ENCODE measurements around the gene ZNF91.
"Not testable (repeated sequence)": the region's sequence is repeated elsewhere in the genome, so short reads cannot be mapped to it uniquely, and the experiment has no call there.

Gene ZNF91

DNA sequence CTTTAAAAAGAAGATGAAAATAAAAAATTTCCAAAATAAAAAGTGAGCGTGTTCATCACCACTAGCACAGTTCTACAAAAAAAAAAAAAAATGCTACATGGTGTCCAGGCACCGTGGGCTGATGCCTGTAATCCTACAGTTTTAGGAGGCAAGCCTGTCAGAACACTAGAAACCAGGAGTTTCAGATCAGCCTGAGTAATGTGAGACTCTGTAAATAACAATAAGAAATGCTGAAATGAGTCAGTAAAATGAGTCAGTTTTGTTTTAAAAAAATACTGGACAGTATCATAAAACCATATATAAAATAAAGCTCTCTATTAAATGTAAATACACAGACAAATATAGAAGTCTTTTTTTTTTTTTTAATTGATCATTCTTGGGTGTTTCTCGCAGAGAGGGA is 30.0 kb downstream of the ZNF91 start:
- no peak overlapping the region for H2BK15ac ChIP-seq (ENCODE audit: low read depth, poor library complexity, severe bottlenecking)
- H2BK120ac ChIP-seq (ENCODE audit: low read depth, low read length) = no peak overlapping the region
- no peak overlapping the region for H2AK5ac ChIP-seq (ENCODE audit: low read length, severe bottlenecking)
- no peak overlapping the region for H3K18ac ChIP-seq (ENCODE audit: low read depth in 1 of 2, low read length in 2 of 2)
- no peak overlapping the region for H4K91ac ChIP-seq (ENCODE audit: low read length)
- H3K27ac ChIP-seq (ENCODE audit: low read length, poor library complexity, severe bottlenecking) = no peak overlapping the region
- H3K79me1 ChIP-seq (replicated peaks; ENCODE audit: low read length, poor library complexity, severe bottlenecking) = peaks cover 8% of the 10 kb centered on the region
- H3K27me3 ChIP-seq (ENCODE audit: control insufficient read depth in 1 of 2, insufficient read depth in 1 of 2, low read length in 2 of 2) = no peaks in the 10 kb centered on the region
- H3K9ac ChIP-seq (ENCODE audit: low read length) = no peak overlapping the region
- H3K4me2 ChIP-seq (ENCODE audit: low read length, poor library complexity, severe bottlenecking) = no peak overlapping the region
- H3K23ac ChIP-seq (ENCODE audit: low read length in 2 of 2) = no peak overlapping the region
- H3K4ac ChIP-seq (ENCODE audit: low read depth in 1 of 2, low read length in 2 of 2) = no peak overlapping the region
- no peak for DNase-seq
- no peak overlapping the region for H2BK12ac ChIP-seq (ENCODE audit: low read length in 2 of 2)
- H2AFZ ChIP-seq (ENCODE audit: low read depth, low read length) = no peak overlapping the region
- no peaks in the 10 kb centered on the region for H3K4me1 ChIP-seq (ENCODE audit: control insufficient read depth, insufficient read depth, low read depth, low read length)
- no peak overlapping the region for H4K8ac ChIP-seq (ENCODE audit: low read length)
- H3K4me3 ChIP-seq (ENCODE audit: insufficient read depth in 1 of 2, low read depth in 1 of 2, low read length in 2 of 2) = peak overlapping the region in 1 of 2 experiments; percentile 45
- whole genome bisulfite sequencing = 100% methylated on average over 1 of the region's 3 CpGs
- H3K14ac ChIP-seq (ENCODE audit: low read length in 2 of 2) = no peak overlapping the region
- peaks cover 82% of the 10 kb centered on the region for H3K9me3 ChIP-seq (ENCODE audit: control insufficient read depth, low read length)
- H3K36me3 ChIP-seq (ENCODE audit: control insufficient read depth in 1 of 2, insufficient read depth in 2 of 2, low read depth in 1 of 2, low read length in 2 of 2) = peaks cover 28 to 70% of the 10 kb centered on the region in 2 experiments
- H2BK5ac ChIP-seq (ENCODE audit: low read depth, low read length, poor library complexity, severe bottlenecking) = no peak overlapping the region

DNA sequence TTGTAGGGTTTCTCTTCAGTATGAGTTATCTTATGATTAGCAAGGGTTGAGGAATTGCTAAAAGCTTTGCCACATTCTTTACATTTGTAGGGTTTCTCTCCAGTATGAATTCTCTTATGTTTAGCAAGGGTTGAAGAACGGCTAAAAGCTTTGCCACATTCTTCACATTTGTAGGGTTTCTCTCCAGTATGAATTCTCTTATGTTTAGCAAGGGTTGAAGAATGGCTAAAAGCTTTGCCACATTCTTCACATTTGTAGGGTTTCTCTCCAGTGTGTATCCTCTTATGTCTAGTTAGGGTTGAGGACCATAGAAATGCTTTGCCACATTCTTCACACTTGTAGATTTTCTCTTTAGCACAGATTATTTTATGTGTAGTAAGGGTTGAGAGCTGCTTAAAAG is 33.4 kb downstream of the ZNF91 start:
- Histone ChIP-seq H3K9me3 (ENCODE audit: control insufficient read depth, low read length) (peaks cover 89% of the 10 kb centered on the region), H3K4me3 (ENCODE audit: insufficient read depth in 1 of 2, low read depth in 1 of 2, low read length in 2 of 2) (peak overlapping the region in 1 of 2 experiments; percentile 2), H3K36me3 (ENCODE audit: control insufficient read depth in 1 of 2, insufficient read depth in 2 of 2, low read depth in 1 of 2, low read length in 2 of 2) (peaks cover 17 to 59% of the 10 kb centered on the region in 2 experiments)
- not testable (repeated sequence) for H2BK12ac ChIP-seq (ENCODE audit: low read length in 2 of 2); H3K23ac ChIP-seq (ENCODE audit: low read length in 2 of 2); H3K27ac ChIP-seq (ENCODE audit: low read length, poor library complexity, severe bottlenecking); H2BK15ac ChIP-seq (ENCODE audit: low read depth, poor library complexity, severe bottlenecking); DNase-seq; H2BK120ac ChIP-seq (ENCODE audit: low read depth, low read length); H3K4me1 ChIP-seq (ENCODE audit: control insufficient read depth, insufficient read depth, low read depth, low read length); H3K4ac ChIP-seq (ENCODE audit: low read depth in 1 of 2, low read length in 2 of 2); H3K9ac ChIP-seq (ENCODE audit: low read length); H2BK5ac ChIP-seq (ENCODE audit: low read depth, low read length, poor library complexity, severe bottlenecking); H3K4me2 ChIP-seq (ENCODE audit: low read length, poor library complexity, severe bottlenecking); H3K14ac ChIP-seq (ENCODE audit: low read length in 2 of 2); H3K18ac ChIP-seq (ENCODE audit: low read depth in 1 of 2, low read length in 2 of 2); H4K8ac ChIP-seq (ENCODE audit: low read length); H3K79me1 ChIP-seq (replicated peaks; ENCODE audit: low read length, poor library complexity, severe bottlenecking); H2AFZ ChIP-seq (ENCODE audit: low read depth, low read length); H2AK5ac ChIP-seq (ENCODE audit: low read length, severe bottlenecking); H3K27me3 ChIP-seq (ENCODE audit: control insufficient read depth in 1 of 2, insufficient read depth in 1 of 2, low read length in 2 of 2); H4K91ac ChIP-seq (ENCODE audit: low read length)
- WGBS = no CpG with 5 or more reads among the region's 1 CpG

DNA sequence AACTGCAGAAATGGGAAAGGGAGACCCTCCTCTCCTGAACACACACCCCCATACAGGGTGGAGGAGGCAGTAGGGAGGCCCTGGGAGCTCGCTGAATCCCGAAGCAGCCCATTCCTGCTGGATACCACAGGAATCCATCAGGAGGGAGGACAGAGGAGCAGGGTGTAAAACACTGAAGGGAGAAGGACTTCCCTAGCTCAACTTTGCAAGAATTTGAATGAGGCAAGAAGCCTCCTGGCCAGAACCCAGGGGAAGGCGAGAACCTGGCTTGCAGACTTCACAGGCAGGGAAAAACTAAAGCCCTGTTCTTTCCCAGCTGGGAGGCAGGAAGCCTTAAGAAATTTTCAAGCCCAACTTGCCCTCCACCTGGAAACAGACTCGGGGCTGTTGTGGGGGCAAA is 43.5 kb downstream of the ZNF91 start:
- Histone ChIP-seq H2BK5ac (ENCODE audit: low read depth, low read length, poor library complexity, severe bottlenecking) (no peak overlapping the region), H3K4ac (ENCODE audit: low read depth in 1 of 2, low read length in 2 of 2) (no peak overlapping the region), H3K23ac (ENCODE audit: low read length in 2 of 2) (no peak overlapping the region), H4K91ac (ENCODE audit: low read length) (no peak overlapping the region), H4K8ac (ENCODE audit: low read length) (no peak overlapping the region), H3K4me3 (ENCODE audit: insufficient read depth in 1 of 2, low read depth in 1 of 2, low read length in 2 of 2) (peak overlapping the region in 1 of 2 experiments; percentile 53), H2BK15ac (ENCODE audit: low read depth, poor library complexity, severe bottlenecking) (no peak overlapping the region), H3K27me3 (ENCODE audit: control insufficient read depth in 1 of 2, insufficient read depth in 1 of 2, low read length in 2 of 2) (no peaks in the 10 kb centered on the region), H3K4me1 (ENCODE audit: control insufficient read depth, insufficient read depth, low read depth, low read length) (no peaks in the 10 kb centered on the region), H3K4me2 (ENCODE audit: low read length, poor library complexity, severe bottlenecking) (no peak overlapping the region), H3K27ac (ENCODE audit: low read length, poor library complexity, severe bottlenecking) (no peak overlapping the region), H3K18ac (ENCODE audit: low read depth in 1 of 2, low read length in 2 of 2) (no peak overlapping the region), H2BK120ac (ENCODE audit: low read depth, low read length) (no peak overlapping the region), H3K9ac (ENCODE audit: low read length) (no peak overlapping the region), H2BK12ac (ENCODE audit: low read length in 2 of 2) (no peak overlapping the region), H3K79me1 (replicated peaks; ENCODE audit: low read length, poor library complexity, severe bottlenecking) (peaks cover 33% of the 10 kb centered on the region), H3K36me3 (ENCODE audit: control insufficient read depth in 1 of 2, insufficient read depth in 2 of 2, low read depth in 1 of 2, low read length in 2 of 2) (peaks cover 29 to 54% of the 10 kb centered on the region in 2 experiments), H2AFZ (ENCODE audit: low read depth, low read length) (no peak overlapping the region), H3K9me3 (ENCODE audit: control insufficient read depth, low read length) (peaks cover 99% of the 10 kb centered on the region), H2AK5ac (ENCODE audit: low read length, severe bottlenecking) (no peak overlapping the region), H3K14ac (ENCODE audit: low read length in 2 of 2) (no peak overlapping the region)
- no peak for DNase-seq
- 96% methylated on average over 4 of the region's 4 CpGs for WGBS

DNA sequence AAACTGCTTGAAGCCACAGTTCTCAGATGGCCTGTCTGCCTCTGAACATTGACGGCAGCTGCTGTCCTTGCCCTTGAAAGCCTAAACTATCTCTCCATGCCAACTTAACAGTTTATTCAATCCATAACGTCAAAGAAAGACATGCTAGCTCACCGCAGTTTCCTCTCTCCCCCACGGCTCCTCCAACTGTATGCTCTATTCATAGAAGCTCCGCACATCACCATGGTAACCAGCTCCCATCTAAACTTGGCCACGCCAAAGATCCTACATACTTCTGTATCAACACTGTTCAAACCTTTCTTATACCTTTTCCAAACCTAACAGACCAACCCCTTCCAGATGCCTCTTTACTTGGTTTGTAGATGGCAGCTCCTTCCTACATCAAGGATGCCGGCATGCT is 48.6 kb downstream of the ZNF91 start:
- H3K9ac ChIP-seq (ENCODE audit: low read length) = no peak overlapping the region
- H4K91ac ChIP-seq (ENCODE audit: low read length) = no peak overlapping the region
- no peaks in the 10 kb centered on the region for H3K4me1 ChIP-seq (ENCODE audit: control insufficient read depth, insufficient read depth, low read depth, low read length)
- H3K4me2 ChIP-seq (ENCODE audit: low read length, poor library complexity, severe bottlenecking) = no peak overlapping the region
- H4K8ac ChIP-seq (ENCODE audit: low read length) = no peak overlapping the region
- no peak overlapping the region for H3K4ac ChIP-seq (ENCODE audit: low read depth in 1 of 2, low read length in 2 of 2)
- no peaks in the 10 kb centered on the region for H3K27me3 ChIP-seq (ENCODE audit: control insufficient read depth in 1 of 2, insufficient read depth in 1 of 2, low read length in 2 of 2)
- H2AFZ ChIP-seq (ENCODE audit: low read depth, low read length) = no peak overlapping the region
- peaks cover 50 to 68% of the 10 kb centered on the region in 2 experiments for H3K36me3 ChIP-seq (ENCODE audit: control insufficient read depth in 1 of 2, insufficient read depth in 2 of 2, low read depth in 1 of 2, low read length in 2 of 2)
- peak overlapping the region in 1 of 2 experiments; percentile 64 for H3K4me3 ChIP-seq (ENCODE audit: insufficient read depth in 1 of 2, low read depth in 1 of 2, low read length in 2 of 2)
- H3K9me3 ChIP-seq (ENCODE audit: control insufficient read depth, low read length) = peaks cover 99% of the 10 kb centered on the region
- H2AK5ac ChIP-seq (ENCODE audit: low read length, severe bottlenecking) = no peak overlapping the region
- 97% methylated on average over 7 of the region's 7 CpGs for WGBS
- H2BK120ac ChIP-seq (ENCODE audit: low read depth, low read length) = no peak overlapping the region
- peaks cover 47% of the 10 kb centered on the region for H3K79me1 ChIP-seq (replicated peaks; ENCODE audit: low read length, poor library complexity, severe bottlenecking)
- H2BK12ac ChIP-seq (ENCODE audit: low read length in 2 of 2) = no peak overlapping the region
- no peak overlapping the region for H2BK15ac ChIP-seq (ENCODE audit: low read depth, poor library complexity, severe bottlenecking)
- no peak overlapping the region for H3K27ac ChIP-seq (ENCODE audit: low read length, poor library complexity, severe bottlenecking)
- H3K23ac ChIP-seq (ENCODE audit: low read length in 2 of 2) = no peak overlapping the region
- DNase-seq = no peak
- no peak overlapping the region for H3K14ac ChIP-seq (ENCODE audit: low read length in 2 of 2)
- no peak overlapping the region for H3K18ac ChIP-seq (ENCODE audit: low read depth in 1 of 2, low read length in 2 of 2)
- H2BK5ac ChIP-seq (ENCODE audit: low read depth, low read length, poor library complexity, severe bottlenecking) = no peak overlapping the region

Measured in mesenchymal stem cell (in vitro differentiated cells and primary cell).